ENCODE measurements around the gene C1QL2.

The C1QL2 gene

DNA sequence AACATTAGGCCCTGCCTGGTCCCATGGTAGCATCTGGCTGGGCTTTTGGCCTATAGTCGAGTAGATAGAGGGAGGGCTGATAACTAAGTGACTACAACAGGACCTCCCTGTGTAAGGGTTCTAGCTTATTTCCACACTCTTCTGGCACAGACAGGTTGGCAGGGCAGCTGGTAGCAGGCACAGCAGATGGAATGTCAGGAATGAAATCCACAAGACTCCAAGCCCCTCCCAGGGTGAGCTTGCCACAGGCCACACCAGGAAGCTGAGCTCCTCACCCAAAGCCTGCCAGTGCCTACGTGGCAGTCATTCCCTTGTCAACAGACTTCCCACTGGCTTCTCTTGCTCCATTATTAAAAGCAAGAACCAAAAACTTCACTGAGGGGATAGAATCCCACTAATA lies 20.7 kb upstream of the C1QL2 start:
- DNase-seq (ENCODE audit: low read depth): no peak

DNA sequence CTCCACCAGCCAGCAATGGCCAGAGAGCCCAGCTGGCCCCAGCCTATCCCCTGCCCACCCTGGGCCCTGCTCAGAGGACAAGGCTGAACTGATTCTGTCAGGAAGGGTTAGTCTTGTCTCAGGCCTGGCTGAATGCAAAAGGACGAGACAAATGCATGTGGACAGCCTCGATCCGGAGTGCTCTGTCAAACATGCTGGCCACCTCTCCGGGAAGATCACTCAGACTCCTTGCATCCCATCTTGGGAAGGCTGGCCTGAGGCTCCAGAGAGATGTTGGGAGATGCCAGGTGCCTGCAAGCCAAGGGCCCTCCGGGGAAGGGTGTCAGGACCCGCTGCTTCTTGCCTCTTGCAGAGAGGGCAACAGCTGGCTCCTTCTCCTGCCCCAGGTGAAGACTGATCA lies 20.2 kb upstream of the C1QL2 start:
- DNase-seq (ENCODE audit: low read depth): no peak

DNA sequence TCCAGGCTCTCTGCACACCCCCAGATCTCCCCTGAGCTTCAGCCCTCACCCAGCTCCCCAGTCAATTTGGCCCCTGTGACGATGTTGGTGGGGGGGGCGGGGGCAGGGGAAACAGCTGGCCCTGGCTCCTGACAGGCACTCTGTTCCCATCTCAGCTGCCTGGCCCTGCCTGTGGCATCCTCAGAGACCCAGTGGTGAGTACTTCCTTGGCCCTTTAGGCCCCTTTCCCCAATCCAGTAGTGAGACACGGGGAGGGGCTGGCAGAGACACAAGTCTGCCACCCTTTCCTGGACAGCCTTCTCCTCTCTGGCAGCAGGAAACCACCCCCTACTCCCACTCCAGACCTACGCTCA lies 19.3 kb upstream of the C1QL2 start:
- no peak for DNase-seq (ENCODE audit: low read depth)

DNA sequence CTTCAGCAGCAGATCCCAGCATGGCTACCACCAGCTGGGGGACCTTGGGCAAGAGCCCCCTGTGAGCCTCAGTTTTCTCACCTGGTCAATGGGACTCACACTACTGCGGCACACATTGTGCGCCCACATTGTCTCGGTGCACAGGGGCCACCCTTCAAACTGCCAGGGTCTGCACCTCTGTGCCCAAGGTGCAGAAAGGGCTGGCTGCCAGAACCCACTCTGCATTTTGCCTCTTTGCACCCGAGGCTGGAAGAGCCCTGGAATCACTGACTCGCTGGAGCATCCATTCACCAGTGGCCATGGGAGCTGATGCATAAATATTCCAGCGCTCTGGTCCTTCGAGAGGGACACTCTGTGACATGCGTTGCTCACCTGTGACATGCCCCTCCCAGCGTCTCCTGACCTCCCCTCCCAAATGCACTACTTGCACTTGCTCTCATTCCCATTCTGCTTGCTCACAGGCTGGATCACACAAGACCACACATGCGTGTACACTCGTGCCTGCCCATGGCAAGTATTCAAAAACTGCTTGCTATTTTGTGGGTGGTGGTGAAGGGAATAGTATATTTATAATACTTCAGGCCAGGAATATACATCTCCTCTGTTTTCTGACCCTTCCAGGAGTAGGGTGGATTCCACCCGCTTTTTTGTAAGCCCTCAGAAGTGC lies 18.8 kb upstream of the C1QL2 start:
- DNase-seq (ENCODE audit: low read depth): no peak

DNA sequence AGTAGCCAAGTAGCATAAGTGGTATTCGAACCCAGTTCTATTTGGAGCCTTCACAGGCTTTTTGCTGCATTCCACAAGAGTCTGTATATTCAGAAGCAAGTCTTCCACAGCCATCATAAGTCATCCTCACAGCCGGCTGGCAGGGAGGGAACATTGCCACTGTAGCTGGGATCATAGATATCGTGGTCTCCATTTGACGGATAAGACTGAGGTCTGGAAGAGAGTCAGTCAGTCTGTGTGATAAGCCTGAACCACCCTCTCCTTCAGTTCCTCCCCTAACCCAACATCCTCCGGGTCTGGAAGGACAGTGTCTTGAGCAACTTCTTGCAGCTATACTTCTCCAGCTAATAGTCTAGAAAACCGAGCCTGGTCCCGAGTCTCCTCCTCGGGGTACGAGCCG lies 17.0 kb upstream of the C1QL2 start:
- DNase-seq (ENCODE audit: low read depth): no peak

DNA sequence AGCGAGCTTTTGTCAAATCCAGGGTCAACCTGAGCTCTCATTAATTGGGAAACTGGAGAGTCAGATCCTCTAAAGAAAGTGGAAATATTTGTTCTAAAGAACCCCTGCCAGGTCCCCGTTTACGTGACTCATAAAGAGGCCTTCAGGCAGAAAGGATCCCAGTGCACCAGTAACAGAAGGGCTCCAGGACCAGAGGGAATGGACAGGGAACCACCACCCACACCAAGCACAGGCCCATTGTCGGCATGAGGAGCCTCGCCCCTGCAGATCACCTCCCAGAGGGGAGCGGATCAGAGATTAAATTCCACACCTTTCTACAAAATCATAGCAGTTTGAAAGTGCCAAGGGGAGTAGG lies 16.4 kb upstream of the C1QL2 start:
- DNase-seq (ENCODE audit: low read depth): no peak

DNA sequence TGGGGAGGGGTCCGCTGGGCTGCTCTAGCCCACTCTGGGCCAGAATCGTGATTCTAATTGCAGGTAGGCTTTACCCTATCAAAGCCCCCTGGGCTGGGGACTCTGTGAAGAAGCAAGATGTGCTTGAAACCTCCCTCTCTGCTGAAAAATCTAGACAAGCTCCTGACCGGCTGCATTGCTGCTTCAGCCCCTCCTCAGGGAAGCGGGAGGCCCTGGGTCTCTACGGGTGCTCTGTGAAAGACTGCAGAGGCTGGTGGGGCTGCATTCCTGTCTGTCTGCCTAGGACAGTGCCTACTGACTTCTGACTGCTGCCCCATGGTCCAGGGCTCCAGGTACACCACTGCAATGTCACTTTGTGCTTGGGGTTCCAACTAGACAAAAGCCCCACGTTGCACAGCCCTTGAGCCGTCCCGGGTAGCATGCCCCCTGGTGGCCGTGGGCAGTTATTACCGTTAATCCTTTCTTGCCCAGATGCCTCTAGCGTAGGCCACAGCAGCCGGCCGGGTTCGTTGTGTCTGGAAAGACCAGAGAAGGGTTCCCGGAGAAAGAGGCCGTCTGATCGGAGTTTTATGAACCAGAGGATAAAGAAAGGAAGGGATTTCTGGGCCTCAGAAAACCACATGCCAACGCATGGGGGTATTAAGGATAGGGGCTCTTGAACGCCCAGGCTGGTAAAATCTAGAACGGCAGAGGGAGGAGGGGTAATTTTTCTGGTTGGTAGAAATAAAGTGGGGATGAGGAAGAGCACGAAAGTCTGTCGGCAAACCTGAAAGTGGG lies 15.9 kb upstream of the C1QL2 start:
- no peak for DNase-seq (ENCODE audit: low read depth)

DNA sequence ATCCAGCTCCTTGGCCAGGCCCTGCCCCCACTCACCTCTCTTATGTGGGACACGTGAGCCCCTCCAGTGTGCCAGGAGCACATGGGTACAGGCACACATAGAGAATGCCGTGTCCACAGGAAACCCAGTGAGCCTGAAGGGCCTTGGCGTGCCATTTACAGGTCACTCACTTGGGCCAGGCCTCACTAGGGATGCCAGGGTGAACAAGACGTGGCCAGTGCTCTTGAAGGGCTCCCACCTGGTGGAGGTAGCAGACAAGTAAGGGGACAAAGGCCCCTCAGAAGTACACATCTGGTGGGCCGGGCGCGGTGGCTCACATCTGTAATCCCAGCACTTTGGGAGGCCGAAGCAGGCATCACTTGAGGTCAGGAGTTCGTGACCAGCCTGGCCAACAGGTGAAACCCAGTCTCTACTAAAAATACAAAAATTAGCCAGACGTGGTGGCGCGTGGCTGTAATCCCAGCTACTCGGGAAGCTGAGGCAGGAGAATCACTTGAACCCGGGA lies 15.1 kb upstream of the C1QL2 start:
- no peak for DNase-seq (ENCODE audit: low read depth)

DNA sequence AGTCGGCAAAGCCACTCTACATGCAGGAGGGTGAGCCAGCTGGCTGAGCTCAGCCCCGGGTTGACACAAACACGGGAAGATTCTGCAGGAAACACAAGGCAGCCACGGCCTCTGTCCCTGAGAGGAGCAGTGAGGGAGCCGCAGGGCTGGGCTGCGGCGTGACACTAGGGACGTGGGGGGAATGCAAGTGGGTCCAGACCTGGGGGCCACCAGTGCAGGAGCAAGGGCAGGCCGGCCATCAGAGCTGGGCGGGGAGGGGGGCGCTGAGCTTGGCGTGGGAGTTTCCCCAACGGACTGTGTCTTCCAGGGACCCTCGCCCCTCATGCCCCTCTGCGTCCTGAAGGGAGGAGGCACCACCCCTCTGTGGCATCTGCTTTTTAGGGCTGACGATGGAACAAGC lies 12.0 kb upstream of the C1QL2 start:
- DNase-seq (ENCODE audit: low read depth): no peak

DNA sequence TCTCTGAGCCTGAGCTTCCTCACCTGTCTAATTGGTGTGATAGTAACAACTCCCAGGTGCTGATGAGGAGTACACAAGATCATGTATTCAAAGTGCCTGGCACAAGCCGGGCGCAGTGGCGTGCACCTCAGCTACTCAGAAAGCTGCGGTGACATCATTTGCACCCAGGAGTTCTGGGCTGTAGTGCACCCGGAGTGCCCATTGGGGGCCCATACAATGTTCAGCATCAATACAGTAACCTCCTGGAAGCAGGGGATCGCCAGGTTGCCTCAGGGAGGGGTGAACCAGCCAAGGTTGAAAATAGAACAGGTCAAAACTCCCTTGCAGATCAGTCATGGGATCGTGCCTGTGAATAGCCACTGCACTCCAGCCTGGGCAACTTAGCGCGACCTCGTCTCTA lies 11.2 kb upstream of the C1QL2 start:
- no peak for DNase-seq (ENCODE audit: low read depth)

DNA sequence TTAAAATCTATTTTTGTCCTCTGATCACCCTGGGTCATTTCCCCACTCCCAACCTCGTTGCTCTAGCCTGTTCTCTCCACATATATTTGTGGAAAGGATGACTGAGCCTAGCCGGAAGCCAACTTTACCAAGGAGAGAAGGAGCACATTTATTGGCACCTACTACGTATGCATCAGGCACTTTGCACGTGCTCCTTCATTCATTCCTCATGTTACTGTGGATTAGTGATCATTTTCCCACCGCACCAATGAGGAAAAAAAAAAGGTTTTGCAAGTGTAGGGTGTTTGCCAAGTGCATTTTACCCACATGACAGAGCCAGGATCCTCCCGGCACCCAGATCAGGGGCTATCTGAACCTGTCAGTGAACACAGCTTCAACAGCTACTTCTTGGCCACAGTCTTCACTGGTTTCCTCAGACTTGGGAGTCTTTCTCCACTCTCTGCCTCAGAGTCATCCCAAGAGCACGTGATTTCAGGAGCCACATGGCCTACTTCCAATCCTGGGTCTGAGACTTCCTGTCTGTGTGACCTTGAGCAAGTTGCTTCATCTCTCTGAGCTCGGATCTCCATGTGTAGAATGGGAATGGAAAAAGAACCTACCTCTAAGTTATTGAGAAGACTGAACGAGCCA lies 1.9 kb upstream of the C1QL2 start:
- DNase-seq (ENCODE audit: low read depth): no peak

DNA sequence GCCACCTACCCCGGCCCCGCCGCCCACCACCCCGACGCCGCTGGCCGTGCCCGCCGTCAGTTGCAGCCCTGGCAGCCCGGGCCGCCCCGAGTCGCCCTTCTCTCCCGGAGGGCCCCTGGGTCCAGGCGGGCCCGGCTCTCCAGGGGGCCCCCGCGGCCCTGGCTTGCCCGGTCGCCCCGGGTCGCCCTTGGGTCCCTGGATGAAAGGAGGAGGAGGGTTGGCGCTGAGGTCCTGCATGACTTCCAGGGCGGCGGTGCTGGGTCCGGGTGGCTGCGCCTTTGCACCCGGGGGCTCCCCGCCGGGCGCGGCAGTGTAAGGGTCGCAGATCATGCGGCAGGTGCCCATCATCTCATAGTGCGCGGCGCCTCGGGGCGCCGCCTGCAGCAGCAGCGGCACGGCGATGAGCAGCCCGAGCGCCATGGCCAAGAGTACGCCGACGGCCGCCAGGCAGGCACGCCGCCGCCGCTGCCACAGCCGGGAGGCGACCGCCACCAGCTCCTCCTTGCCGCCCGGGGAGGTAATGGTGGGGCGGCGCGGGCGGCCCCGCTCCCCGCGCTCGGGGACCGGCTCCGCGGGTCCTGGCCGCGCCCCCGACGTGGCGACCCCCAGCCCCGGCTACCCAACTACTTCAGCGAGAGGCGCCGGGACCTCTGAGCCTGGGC lies 570 bp downstream of the C1QL2 start:
- DNase-seq (ENCODE audit: low read depth): no peak

DNA sequence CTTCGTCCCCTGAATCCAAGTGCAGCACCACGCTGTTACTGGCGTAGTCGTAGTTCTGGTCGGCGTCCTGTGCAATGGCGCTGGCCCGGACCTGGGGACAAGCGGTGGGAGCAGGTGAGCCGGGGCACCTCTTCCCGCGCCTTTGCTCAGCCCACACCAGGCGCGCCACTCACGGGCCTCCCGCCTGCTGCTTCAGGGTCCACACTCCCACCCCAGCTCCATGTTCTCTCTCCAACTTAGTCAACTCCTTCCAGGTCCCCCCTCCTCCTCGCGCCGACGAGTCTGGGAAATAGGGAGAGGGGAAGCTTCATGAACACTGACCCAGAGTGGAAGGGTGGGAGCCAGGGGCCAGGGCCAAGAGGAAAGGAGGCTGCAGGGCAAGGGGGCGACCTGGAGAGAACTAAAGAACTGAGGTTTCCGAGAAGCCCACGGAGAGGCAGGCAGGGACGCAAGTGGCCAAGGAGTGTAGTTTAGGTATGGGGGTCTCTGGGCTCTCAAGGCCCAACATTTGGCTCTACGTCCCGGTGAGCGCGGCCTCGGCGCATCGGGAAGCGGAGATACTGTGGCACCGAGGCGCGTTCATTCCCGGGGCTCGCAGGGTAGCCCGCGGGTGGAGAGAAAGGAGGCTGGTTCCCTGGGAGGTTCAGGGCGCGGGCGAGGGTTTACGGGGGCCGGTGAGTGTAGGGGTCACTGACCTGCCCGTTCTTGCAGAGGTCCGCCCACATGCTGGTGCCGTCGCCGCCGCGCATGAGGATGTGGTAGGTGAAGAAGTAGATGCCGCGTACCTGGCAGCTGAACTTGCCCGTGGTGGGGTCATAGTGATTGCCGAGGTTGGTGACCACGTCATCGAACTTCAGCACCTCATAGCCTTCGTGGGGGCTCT lies 1.4 kb downstream of the C1QL2 start:
- no peak for DNase-seq (ENCODE audit: low read depth)

DNA sequence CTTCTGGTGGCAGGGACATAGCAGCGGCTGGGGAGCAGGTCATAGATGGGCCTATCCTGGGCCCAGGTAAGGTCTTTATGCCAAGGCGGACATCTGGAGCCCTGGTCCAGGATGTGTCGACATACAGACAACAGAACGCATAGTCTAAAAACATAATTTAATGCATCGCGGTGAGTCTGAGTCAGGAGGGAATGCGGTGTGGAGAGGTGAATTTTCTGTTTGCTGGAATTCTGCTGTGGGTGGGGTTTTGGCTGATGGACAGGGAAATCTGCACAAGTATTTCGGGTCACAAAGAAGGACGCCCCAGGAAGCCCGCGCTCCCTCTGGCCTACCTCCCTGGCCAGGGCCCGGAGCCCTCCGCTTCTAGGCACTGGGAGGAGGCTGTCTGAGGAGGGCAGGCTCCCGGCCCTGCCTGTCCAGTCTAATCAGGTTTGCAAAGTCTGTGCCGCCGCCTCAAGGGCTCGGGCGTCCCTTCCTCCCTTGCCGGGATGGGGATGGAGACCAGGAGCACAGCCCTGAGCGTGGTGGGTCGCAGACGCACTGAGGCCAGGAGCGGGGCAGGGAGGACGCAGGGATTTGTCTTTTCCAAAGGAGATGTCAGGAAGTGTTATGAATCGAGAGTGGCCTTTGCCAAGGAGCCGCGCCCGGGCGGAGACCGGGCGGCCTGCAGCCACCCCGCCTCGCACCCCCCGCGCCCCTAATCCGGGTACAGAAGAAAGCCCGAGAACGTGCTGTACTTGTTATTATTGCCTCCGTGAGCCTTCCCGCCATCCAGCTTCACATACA lies 2.3 kb downstream of the C1QL2 start:
- DNase-seq (ENCODE audit: low read depth): no peak

DNA sequence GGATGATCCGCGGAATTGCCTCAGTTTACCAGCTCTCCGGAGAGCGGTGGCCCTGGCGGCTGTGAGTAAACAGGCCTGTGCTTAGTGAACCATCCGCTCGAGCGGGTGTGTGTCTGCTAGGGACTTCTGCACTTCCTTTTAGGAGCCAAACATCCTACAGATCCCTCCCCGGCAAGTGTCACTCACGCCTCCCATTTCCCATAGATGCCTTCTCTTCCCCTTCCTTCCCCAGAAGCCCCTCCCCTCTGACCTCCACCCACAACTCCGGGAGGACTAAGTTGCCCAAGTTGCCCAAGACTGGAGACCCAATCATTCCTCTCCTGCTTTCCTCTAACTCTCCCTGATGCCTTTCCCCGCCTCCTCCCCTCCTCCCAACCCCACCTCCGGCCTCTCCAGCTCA lies 2.9 kb downstream of the C1QL2 start:
- DNase-seq (ENCODE audit: low read depth): no peak

DNA sequence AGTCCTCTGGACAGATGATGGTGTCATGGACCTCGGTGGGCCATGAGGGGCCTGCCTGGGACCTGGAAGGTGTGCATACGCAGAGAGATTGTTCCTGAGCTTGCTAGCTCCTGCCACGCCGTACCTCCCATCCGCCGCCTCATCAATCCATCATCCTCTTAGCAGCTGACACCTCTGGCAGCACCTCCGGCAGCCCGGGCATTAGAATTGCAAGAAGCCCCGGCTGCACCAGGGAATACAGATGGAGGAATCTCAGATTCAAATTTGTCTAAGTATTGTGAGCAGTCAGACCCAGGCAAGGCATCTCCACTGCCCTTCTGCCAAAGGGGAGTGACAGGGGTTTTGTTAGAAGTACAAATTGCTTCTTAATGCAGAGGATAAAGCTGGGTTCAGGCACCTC lies 4.5 kb downstream of the C1QL2 start:
- DNase-seq (ENCODE audit: low read depth): no peak

DNA sequence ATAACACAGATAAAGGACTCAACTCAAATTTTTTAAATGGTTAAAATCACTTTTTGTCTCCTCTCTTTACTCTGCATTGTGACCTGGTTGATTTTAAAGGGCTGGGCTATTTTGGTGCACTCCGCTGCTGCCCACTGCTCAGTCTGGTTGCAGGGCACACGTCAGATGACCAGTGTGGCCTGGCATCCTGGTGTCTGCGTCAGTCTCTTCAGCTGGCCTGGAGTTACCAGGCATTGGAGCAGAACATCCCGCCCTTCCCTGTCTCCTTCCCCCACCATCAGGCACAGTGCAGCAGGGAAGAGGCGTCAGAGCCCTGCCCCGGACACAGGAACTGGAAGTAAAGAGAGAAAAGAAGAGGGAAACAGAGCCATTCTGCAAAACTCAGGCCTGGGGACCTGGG lies 8.9 kb downstream of the C1QL2 start:
- DNase-seq (ENCODE audit: low read depth): no peak

DNA sequence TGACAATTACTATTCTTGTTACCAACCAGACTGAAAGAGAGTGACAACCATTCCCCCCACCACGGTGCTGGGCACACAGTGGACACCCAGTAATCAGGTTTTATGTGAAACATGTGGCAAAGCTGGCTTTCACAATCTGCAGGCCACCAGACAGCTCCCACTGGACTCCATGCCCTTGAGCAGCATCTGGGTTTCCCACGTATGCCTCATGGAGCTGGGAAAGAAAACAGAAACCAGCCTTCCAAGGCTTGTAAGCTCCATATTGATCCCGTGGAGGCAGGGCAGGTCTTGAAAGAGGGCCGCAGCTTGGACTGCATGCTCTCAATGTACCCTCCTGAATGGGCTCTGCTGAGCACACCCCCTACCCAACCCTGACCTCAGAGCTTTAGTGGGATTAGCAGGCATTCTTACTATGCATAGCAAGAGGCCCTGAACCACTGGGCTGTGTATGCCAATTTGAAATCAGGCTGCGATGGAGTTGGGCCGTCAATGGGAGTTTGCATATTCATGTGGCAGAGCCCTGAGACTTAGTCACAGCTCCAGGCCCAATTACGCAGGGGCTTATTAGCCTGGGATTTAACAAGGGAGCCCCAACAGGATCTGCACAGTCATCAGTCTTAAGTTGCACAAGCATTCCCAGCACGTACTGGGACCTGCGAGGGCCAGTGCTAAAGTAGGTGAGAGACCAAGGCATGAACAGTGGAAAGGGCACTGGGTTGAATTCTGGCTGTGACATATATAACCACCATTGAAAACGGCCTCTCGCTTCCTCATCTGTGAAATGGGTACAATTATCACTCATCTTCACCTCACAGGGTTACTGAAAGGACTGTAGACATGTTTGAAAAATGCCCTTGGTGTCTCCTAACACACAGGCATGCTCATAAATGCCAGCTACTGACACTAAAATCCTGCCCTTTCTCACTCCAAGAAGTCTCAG lies 10.5 kb downstream of the C1QL2 start:
- no peak for DNase-seq (ENCODE audit: low read depth)

DNA sequence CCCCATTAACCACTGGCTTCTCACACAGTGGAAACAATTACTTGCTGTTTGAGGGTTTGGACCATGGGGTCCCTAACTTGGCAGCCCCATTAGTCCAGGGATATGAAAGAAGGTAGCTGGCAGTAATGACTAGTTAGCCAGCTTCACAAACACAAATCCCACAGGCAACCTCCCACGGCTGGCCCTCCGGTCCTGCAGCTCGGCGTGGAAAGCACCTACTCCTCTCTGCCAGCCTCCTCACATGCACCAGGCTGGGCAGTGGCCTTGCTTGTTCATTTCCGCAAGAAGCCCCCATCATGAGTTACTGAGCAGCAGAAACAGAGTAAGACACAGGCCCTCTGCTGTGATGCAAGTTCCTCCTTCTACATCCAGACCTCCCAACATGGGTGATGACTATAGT lies 13.7 kb downstream of the C1QL2 start:
- DNase-seq (ENCODE audit: low read depth): no peak

DNA sequence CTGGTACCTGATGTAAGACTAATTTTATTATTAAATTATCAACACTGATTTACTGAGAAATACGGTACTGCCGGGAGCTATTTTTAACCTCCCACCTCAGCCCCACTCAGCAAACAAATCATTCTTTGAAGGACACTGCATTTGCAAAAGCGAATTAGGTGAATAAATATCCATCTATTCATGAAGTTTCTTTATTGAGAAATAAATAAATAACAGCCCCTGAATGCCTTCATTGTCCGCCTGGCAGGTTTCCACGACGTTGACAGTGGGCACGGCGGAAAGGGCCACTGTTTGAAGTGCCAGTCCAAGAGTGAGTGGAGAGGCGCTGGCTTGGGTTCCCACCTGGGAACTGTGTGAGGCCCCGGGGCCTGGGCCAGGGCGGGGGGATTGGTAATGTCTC lies 15.7 kb downstream of the C1QL2 start:
- DNase-seq (ENCODE audit: low read depth): no peak
